ENCODE results near the gene RPL13.

RPL13 gene

GRCh38 chr16:89560378-89561141 lies at the start of gene RPL13:
Gene RPL13 (plus strand): TSS chr16:89560682. CDS start chr16:89560960, 278 bp downstream.
- peak; percentile 87 to 94 (median 91) for DNase-seq

- DNase-seq: no peak
These were observed 49.1 kb upstream of the RPL13 start for GRCh38 chr16:89511374-89511773.

- no peak for DNase-seq
These were observed 48.0 kb upstream of the RPL13 start for GRCh38 chr16:89512453-89512852.

- DNase-seq: no peak
These were observed 43.4 kb upstream of the RPL13 start for GRCh38 chr16:89517128-89517527.

GRCh38 chr16:89519881-89520280 lies 40.6 kb upstream of the RPL13 start:
- DNase-seq: no peak

- DNase-seq: no peak
These were observed 38.2 kb upstream of the RPL13 start for GRCh38 chr16:89522287-89522686.

GRCh38 chr16:89523680-89524344 lies 36.7 kb upstream of the RPL13 start:
- no peak for DNase-seq

GRCh38 chr16:89525146-89525913 lies 35.2 kb upstream of the RPL13 start:
- DNase-seq: no peak

- no peak for DNase-seq
These were observed 31.4 kb upstream of the RPL13 start for GRCh38 chr16:89529097-89529496.

- no peak for DNase-seq
These were observed 29.8 kb upstream of the RPL13 start for GRCh38 chr16:89530401-89531381.

GRCh38 chr16:89531821-89532526 lies 28.5 kb upstream of the RPL13 start:
- DNase-seq: no peak

GRCh38 chr16:89534252-89534756 lies 26.2 kb upstream of the RPL13 start:
- no peak for DNase-seq

- no peak for DNase-seq
These were observed 24.1 kb upstream of the RPL13 start for GRCh38 chr16:89536371-89536770.

GRCh38 chr16:89536886-89537548 lies 23.5 kb upstream of the RPL13 start:
- DNase-seq: no peak

- DNase-seq: no peak
These were observed 22.9 kb upstream of the RPL13 start for GRCh38 chr16:89537549-89537925.

GRCh38 chr16:89538286-89538685 lies 22.2 kb upstream of the RPL13 start:
- DNase-seq: no peak

GRCh38 chr16:89540557-89540956 lies 19.9 kb upstream of the RPL13 start:
- DNase-seq: no peak

GRCh38 chr16:89541792-89542191 lies 18.7 kb upstream of the RPL13 start:
- no peak for DNase-seq

GRCh38 chr16:89544113-89544512 lies 16.4 kb upstream of the RPL13 start:
- DNase-seq: no peak

- DNase-seq: no peak
These were observed 15.8 kb upstream of the RPL13 start for GRCh38 chr16:89544713-89545043.
